Measurements from ENCODE around the gene C1QBP. TPM values are rescaled to one million over a fixed set of nuclear protein-coding genes. Genes with fewer than 3 reads are reported as not detected.

Gene C1QBP
- total and polyA plus RNA-seq, 2 of the 8 experiments (the other 6 are each of a cell fraction or from before 2014, with no cell fraction given): 355 to 454 TPM

DNA sequence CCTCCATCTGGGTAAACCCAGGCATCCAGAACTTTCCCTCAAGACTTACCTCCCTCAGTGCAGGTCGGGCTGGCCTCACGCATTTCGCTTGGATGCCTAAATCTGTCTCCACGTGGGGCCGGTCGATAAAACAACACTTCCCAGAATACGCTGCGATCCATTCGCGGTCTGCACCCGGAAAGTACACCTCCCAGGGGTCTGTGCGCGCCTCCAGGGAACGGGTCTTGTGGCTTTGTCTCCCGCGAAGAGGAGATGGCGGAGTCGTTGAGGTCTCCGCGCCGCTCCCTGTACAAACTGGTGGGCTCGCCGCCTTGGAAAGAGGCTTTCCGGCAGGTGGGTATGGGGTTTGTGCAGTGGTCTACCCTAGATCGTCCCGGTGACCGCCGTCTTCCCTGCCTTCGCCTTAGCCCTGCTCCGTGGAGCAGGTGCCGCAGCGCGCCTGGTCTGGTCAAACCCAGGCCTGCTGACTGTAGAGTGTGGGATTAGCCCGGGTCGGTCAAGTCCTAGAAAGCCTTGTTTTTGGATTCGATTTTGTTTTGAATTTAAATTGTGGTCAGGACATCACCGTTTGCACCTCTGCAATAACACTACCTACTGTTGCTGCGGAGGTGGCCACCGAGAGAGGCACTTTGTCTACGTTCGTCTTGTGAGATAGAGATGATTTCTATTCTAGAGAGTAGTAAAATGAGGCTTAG is 18.8 kb downstream of the C1QBP start, which contains the start of gene RPAIN (continued):
- peak; percentile 99 for TF ChIP-seq POLR2AphosphoS5 (IDR thresholded peaks at IDR 0.05; ENCODE audit: low read depth, low read length)
- peak; percentile 32; the same call in 1 of the 2 replicates for TF ChIP-seq RBBP5 (IDR thresholded peaks at IDR 0.05; ENCODE audit: borderline replicate concordance, low read depth, low read length)
- TF ChIP-seq JUN (IDR thresholded peaks at IDR 0.05; ENCODE audit: low read depth, low read length): no peak
- TF ChIP-seq, protein P1, sequence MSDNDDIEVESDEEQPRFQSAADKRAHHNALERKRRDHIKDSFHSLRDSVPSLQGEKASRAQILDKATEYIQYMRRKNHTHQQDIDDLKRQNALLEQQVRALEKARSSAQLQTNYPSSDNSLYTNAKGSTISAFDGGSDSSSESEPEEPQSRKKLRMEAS (IDR thresholded peaks at IDR 0.05): peak; percentile 81
- TF ChIP-seq TBP (IDR thresholded peaks at IDR 0.05; ENCODE audit: low read depth, low read length): peak; percentile 88
- TF ChIP-seq CHD2 (IDR thresholded peaks at IDR 0.05; ENCODE audit: low read length): no peak
- no peak for TF ChIP-seq POU5F1 (IDR thresholded peaks at IDR 0.05; ENCODE audit: low read depth, low read length)
- peak; percentile 54 for TF ChIP-seq SAP30 (IDR thresholded peaks at IDR 0.05; ENCODE audit: insufficient read depth, insufficient replicate concordance, low read length)
- peak in 1 of 2 experiments; percentile 54; a peak in 1 of 4 replicates for TF ChIP-seq HDAC2 (IDR thresholded peaks at IDR 0.05; ENCODE audit: borderline replicate concordance in 1 of 2, low read depth in 2 of 2, low read length in 2 of 2)
- TF ChIP-seq SIN3A (conservative IDR thresholded peaks at IDR 0.05 in 1 of 2, IDR thresholded peaks at IDR 0.05 in 1 of 2; ENCODE audit: low read depth in 1 of 2, low read length in 2 of 2): peak; percentile 58 to 77; a peak in 2 of 4 replicates
- peak; percentile 85 to 94 for TF ChIP-seq POLR2A (IDR thresholded peaks at IDR 0.05; ENCODE audit: control extremely low read depth in 1 of 2, low read depth in 2 of 2, low read length in 2 of 2)
- no peak for TF ChIP-seq NANOG (IDR thresholded peaks at IDR 0.05; ENCODE audit: insufficient read depth, low read depth, low read length, poor library complexity, severe bottlenecking)
- TF ChIP-seq SRF (IDR thresholded peaks at IDR 0.05; ENCODE audit: low read depth, low read length): no peak
- peak; percentile 18; the same call in 1 of the 2 replicates for TF ChIP-seq GTF2F1 (IDR thresholded peaks at IDR 0.05; ENCODE audit: borderline replicate concordance, low read depth, low read length)
- no peak for TF ChIP-seq SIRT6 (IDR thresholded peaks at IDR 0.05; ENCODE audit: low read length)
- TF ChIP-seq CHD1 (IDR thresholded peaks at IDR 0.05; ENCODE audit: low read depth, low read length): no peak
- TF ChIP-seq CEBPB (IDR thresholded peaks at IDR 0.05; ENCODE audit: low read depth, low read length): no peak
- TF ChIP-seq, protein P2, sequence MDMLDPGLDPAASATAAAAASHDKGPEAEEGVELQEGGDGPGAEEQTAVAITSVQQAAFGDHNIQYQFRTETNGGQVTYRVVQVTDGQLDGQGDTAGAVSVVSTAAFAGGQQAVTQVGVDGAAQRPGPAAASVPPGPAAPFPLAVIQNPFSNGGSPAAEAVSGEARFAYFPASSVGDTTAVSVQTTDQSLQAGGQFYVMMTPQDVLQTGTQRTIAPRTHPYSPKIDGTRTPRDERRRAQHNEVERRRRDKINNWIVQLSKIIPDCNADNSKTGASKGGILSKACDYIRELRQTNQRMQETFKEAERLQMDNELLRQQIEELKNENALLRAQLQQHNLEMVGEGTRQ (IDR thresholded peaks at IDR 0.05; ENCODE audit: low read length): 0 out of 2 replicates have a peak, but pooled peaks have one; percentile 3
- no peak for TF ChIP-seq MAFK (IDR thresholded peaks at IDR 0.05; ENCODE audit: low read depth, low read length)
- TF ChIP-seq HDAC6 (IDR thresholded peaks at IDR 0.05; ENCODE audit: low read depth, low read length): no peak
- TF ChIP-seq KDM5A (IDR thresholded peaks at IDR 0.05; ENCODE audit: low read length): no peak; the same call in 1 of the 2 replicates
- TF ChIP-seq YY1 (IDR thresholded peaks at IDR 0.05; ENCODE audit: low read depth, low read length): peak; percentile 6; the same call in 1 of the 2 replicates
- peak; percentile 53 for TF ChIP-seq KDM4A (IDR thresholded peaks at IDR 0.05; ENCODE audit: low read depth, low read length, severe bottlenecking)
- no peak for TF ChIP-seq SP2 (IDR thresholded peaks at IDR 0.05; ENCODE audit: low read length)

Data from H1 (cell line).